HG03025 (cell line): Measurements from ENCODE around the gene RABL2B.
A peak's percentile ranks its signal among the peaks of the same experiment; 100 is the strongest.
"Not testable (repeated sequence)": the region's sequence is repeated elsewhere in the genome, so short reads cannot be mapped to it uniquely, and the experiment has no call there.

Experiments
- ATAC-seq: cut with Tn5 transposase; IDR thresholded peaks from one replicate; pipeline ENCODE4 v1.9.1; 2021; ENCODE audit warnings: mild to moderate bottlenecking, moderate library complexity; ENCODE audit not compliant: unreplicated experiment, low FRiP score

Gene RABL2B

DNA sequence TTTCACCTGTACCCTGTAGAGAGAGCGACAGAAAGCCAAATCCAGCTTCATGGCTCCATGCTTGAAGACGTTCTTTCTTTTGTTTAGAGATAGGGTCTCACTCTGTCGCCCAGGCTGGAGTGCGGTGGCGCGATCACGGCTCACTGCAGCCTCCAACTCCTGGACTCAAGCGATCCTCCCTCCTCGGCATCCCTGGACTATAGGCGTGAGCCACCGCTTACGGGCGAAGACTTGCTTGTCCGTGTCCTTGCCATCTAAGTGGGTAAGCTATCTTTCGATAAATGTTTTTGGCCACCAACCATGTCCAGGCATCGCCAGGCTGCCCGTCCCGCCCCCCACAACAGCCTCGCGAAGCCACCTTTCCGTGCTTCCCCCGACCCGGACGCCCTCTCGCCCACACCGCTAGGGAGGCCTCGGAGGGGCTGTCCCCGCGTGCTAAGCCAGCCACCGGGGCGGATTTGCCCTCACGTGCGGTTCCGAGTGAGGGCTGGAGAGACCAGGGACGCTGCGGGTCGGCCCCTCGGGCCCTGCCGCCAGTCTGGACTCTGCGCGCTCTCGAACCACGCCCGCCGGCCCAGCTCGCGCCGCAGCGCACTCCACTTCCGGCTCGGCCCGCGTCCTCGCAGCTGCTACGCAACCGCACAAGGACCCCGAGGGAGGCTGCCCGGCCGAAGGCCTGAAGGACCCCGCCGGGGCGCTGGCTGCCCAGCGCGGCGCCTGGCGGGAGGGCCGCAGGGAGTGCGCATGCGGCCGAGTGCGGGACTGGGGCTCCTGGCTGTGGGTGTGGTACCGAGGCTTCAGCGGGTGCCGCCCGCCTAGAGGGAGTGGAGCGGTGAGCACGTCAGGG is at the start of gene RABL2B:
Gene RABL2B (minus strand): TSS at position 604 of the 847 bp plus-strand sequence. CDS start 1,342 bp downstream, outside the sequence.
- peak; percentile 96 for ATAC-seq

DNA sequence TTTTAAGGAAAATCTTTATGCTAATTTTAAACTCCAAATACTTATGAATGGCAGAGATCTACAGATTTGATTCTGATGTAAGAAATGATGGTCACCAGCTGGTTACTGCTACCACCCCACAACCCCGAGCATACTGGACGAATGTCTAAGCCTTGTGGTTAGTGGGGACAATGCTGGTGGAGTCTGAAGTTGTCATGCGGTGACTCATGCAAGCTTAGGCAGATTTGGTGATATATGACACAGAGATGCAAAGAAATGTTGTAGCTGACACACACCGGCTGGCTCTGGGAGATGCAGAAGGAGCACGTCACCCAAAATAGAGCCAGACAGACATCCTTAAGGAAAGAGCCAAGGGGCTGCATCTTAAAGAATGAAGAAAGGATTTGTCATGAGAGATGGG is 3.5 kb upstream of the RABL2B start:
- not testable (repeated sequence) for ATAC-seq

DNA sequence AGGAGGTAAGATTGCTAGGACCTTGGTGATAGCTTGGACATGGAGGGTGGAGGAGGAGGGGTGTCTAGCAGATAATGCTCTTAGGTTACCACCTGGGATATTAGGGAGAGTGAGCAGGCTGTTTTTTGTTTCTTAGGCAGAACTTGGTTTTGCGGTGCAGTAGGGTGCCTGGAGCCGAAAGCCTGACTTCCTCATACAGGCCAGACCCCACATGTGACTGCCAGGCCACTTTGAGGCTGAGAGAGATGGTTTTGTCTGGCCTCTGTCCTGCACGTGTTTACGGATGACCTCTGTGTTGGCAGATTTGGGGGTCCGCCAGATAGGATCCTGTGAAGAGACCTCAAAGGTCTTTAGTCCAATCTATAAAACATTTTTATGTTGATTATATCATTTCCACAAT is 1.9 kb upstream of the RABL2B start:
- ATAC-seq = not testable (repeated sequence)

DNA sequence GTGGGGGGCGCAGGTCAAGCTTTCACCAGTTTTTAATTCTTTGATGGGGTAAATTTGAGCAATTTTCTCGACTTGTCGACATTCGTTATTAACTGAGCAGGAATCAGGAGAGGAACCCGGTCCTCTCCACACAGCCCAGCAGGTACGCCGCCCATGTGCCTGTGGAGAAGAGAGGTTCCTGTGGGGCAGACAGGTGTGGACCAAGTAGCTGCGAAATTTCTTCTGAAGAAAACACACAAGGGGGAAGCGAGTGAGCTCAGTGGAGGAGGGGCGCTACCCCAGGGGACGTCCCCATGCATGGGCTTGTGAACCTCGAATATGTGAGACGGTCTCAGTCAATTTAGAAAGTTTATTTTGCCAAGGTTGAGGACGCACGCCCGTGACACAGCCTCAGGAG is 442 bp upstream of the RABL2B start:
- peak; percentile 22 for ATAC-seq

DNA sequence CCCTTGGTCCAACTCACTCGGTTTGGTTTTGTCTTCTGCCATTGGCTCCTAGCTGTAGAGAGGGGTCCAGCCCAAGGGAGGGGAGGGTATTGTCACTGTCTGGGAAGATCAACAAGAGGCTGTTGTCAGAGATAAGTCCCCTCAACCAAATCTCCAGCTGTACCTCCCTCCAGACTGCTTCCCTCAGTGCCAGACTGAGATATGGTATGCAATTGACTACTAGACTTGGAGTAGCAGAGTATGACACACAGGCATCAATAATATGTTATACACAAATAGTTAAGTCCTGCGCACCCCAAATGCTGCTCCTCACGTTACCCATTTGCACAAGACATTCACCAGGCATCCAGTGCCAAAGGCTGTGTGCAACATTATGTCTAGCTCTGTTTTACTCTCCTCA is 1.2 kb downstream of the RABL2B start:
- not testable (repeated sequence) for ATAC-seq

DNA sequence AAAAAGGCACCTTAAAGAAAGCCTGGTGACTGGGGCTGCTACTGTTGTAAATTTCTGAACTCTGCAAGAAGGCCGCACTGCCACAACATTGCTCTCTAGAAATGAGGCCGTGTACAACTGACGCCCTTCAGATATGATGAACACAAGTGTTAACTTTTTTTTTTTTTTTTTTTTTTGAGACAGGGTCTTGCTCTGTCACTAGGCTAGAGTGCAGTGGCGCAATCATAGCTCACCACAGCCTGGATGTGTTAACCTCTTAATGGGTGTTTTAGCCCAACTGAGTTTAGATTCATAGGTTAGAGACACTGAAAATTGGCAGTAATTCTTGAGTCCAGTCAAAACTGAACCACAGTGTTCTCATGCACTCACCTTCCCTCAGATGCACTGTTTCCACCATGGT is 3.2 kb downstream of the RABL2B start:
- ATAC-seq = not testable (repeated sequence)

DNA sequence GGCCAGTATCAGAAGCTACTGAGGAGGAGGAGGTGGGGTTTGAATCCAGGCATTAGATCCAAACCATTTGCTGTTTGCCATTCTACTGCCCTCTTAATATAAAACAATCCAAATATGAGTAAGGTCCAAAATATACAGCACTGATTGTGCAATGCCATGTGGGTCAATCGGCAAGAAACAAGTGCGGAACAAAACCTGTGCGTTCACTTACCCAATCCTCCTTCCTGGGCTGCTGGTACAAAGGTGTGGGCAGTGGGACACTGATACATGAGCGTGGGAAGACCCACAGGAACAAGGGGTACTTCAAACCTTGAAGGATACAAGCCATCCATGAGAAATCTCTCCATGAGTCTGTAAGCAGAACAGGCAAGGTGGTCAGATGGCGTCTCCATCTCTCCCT is 5.8 kb downstream of the RABL2B start:
- not testable (repeated sequence) for ATAC-seq

DNA sequence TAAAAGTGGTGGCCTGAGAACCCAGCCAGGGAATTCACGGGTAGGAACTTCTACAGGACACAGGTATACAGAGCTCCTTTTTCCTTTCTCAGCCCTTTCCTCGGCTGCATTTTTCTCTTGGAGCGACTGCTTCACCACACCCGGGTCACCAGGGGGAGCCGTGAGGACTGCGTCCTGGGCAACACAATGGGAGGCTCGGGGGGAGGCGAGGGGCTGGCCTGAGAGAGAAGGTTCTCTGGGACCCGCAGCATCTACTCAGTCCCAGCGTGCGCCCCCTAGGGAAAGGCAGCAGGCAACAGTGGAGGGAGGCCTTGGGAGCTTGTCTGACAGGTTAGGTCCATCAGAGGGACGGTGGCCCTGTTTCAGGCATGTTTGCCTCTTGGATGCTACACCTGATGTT is 8.3 kb downstream of the RABL2B start:
- ATAC-seq = not testable (repeated sequence)

DNA sequence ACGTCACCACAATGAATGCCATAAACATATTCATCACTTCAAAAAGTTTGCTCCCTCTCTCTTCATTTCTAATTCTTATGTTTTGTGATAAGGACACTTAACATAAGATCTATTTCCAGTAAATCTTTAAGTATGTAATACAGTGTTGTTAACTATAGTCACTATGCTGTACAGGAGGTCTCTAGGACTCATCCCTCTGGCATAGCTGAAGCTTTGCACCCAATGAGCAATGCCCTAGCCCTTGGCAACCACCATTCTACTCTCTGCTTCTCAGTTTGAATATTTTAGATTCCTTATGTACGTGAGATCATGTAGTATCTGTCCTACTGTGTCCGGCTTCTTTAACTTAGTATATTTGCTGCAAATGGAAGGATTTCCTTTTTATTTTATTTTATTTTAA is 19.1 kb downstream of the RABL2B start:
- ATAC-seq = not testable (repeated sequence)

DNA sequence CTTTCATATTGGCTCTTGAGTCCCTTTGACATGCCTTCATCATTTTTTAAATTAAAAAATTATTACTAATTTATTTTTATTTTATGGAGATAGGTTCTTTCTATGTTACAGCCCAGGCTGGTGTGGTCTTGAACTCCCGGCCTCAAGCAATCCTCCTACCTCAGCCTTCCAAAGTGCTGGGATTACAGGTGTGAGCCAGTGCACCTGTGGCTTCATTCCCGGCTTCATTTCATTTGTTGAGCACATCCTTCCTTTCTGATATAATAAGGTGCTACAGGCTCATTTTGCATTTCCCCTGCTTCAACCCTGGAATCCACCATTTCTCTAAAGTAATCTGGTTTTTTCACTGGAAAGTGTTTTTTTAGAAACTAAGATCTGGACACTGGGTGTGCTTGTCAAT is 21.6 kb downstream of the RABL2B start:
- ATAC-seq = not testable (repeated sequence)

DNA sequence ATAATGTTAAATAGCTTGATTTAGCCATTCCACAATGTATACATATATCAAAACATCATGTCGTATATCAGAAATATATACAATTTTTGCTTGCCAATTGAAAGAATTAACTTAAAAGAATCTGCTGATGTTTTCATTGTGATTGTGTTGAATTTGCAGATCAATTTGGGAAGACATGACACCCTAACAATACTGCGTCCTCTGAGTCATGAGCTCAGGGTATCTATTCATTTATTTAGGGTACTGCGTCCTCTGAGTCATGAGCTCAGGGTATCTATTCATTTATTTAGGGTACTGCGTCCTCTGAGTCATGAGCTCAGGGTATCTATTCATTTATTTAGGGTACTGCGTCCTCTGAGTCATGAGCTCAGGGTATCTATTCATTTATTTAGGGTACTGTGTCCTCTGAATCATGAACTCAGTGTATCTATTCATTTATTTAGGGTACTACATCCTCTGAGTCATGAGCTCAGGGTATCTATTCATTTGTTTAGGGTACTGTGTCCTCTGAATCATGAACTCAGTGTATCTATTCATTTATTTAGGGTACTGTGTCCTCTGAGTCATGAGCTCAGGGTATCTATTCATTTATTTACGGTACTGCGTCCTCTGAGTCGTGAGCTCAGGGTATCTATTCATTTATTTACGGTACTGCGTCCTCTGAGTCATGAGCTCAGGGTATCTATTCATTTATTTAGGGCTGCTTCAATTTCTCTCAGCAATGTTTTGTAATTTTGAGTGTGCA is 23.7 kb downstream of the RABL2B start:
- ATAC-seq = not testable (repeated sequence)

DNA sequence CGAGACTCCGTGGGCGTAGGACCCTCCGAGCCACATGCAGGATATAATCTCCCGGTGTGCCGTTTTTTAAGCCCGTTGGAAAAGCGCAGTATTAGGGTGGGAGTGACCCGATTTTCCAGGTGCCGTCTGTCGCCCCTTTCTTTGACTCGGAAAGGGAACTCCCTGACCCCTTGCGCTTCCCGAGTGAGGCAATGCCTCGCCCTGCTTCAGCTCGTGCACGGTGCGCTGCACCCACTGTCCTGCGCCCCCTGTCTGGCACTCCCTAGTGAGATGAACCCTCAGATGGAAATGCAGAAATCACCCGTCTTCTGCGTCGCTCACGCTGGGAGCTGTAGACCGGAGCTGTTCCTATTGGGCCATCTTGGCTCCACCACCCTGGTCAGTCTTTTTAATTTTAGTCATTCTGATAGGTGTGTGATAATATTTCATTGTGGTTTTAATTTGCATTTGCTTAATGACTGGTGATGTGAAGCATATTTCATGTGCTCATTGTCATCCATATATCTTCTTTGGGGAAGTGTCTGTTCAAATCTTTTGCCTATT is 26.4 kb downstream of the RABL2B start:
- not testable (repeated sequence) for ATAC-seq

DNA sequence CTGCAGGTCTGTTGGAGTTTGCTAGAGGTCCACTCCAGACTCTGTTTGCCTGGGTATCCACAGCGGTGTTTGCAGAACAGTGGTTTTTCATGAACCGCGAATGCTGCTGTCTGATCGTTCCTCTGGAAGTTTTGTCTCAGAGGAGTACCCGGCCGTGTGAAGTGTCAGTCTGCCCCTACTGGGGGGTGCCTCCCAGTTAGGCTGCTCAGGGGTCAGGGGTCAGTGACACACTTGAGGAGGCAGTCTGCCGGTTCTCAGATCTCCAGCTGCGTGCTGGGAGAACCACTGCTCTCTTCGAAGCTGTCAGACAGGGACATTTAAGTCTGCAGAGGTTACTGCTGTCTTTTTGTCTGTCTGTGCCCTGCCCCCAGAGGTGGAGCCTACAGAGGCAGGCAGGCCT is 27.0 kb downstream of the RABL2B start:
- not testable (repeated sequence) for ATAC-seq

DNA sequence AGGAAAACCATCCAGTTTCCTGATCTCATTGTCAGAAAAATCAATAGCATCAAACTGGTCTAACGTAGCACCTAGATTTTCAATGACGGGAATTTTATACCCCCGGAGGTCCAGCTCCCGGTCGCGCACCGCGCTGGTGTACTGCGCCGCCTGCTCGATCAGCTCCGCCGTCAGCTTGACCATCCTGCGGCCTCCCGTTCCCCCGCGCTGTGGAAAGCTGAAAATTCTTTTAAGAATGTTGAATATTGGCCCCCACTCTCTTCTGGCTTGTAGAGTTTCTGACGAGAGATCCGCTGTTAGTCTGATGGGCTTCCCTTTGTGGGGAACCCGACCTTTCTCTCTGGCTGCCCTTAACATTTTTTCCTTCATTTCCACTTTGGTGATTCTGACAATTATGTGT is 28.2 kb downstream of the RABL2B start:
- ATAC-seq = not testable (repeated sequence)

DNA sequence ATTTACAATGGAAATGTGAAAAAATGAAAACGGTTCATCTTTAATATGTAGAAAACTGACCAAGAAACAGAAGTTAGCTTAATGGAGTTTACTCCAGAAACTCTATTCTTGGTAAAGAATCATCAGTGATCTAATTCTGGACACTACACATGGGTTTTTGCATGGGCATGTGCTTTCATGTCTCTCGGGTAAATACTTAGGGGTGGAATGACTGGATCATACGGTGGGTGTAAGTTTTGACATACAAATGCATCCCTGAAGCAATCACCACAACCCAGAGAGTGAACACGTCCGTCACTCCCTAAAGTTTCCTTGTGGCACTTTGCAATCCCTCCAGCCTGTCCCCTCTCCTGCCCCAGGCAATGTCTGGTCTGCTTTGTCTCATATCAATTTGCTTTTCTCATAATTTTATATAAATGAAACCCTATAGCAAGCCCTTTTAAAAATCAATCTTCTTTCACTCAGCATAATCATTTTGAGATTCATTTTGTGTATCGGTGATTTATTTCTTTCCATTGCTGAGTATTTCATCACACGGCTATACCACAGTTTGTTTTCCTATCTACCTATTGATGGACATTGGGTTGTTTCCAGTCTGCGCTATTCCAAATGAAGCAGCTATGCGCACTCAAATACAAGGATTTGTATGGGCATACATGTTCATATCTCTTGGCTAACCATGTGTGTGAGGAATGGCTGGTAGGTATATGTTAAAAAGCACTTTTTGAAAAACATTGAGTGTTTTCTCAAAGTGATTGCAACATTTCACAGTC is 33.9 kb downstream of the RABL2B start:
- not testable (repeated sequence) for ATAC-seq

DNA sequence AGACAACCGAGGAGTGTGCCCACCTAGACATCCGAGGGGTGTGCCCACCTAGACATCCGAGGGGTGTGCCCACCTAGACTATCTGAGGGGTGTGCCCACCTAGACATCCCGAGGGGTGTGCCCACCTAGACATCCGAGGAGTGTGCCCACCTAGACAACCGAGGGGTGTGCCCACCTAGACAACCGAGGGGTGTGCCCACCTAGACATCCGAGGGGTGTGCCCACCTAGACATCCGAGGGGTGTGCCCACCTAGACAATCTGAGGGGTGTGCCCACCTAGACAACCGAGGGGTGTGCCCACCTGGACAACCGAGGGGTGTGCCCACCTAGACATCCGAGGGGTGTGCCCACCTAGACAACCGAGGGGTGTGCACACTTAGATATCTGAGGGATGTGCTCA is 34.8 kb downstream of the RABL2B start:
- not testable (repeated sequence) for ATAC-seq

DNA sequence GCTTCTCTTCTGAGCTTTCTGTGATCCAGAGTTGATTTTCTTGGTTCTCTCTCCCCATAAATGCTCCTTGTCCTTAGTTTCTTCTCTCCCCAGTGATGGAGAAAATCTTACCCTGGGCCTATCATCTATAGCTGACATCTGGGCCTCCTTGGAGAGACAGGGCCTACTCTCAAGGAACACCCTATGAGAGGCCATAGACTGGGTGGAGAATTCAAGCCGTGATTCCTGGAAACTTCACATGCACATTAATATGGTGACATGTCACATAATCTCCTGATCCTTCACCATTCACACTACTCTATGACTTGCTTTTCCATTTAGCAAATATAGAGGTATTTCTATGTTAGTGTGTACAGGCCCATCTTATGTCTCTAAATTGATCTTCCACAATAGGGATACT is 35.9 kb downstream of the RABL2B start:
- ATAC-seq = not testable (repeated sequence)

DNA sequence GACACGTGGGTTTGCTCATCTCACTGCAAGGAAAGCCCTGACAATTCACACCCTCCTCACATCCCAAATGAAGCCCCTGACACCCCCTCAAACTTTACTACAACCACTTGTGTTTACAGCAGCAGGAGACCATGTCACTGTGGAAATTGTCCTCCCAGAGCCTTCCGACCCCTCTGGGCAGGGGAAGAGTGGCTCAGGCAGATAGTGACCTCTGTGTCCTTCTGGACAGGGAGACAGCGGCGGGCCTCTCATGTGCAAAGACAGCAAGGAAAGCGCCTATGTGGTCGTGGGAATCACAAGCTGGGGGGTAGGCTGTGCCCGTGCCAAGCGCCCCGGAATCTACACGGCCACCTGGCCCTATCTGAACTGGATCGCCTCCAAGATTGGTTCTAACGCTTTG is 39.0 kb downstream of the RABL2B start:
- ATAC-seq = not testable (repeated sequence)

DNA sequence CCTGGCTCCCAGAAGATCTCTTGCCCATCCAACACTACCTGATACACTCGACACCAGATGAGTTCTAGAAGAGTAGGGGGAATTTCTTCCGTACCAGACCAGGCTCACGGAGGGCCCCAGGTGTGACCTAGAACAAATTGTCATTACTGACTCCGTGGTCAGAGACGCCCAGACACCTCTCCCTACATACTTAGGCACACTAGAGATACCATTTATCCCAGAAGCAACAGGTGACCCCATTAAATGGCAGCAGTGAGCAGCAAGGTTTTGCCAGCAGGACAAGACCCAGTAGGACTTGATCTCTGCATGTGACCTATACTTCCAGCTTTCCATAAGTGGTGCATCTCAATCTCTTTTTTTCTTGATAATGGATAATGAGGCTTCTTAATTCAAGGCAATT is 42.7 kb downstream of the RABL2B start:
- ATAC-seq = not testable (repeated sequence)

DNA sequence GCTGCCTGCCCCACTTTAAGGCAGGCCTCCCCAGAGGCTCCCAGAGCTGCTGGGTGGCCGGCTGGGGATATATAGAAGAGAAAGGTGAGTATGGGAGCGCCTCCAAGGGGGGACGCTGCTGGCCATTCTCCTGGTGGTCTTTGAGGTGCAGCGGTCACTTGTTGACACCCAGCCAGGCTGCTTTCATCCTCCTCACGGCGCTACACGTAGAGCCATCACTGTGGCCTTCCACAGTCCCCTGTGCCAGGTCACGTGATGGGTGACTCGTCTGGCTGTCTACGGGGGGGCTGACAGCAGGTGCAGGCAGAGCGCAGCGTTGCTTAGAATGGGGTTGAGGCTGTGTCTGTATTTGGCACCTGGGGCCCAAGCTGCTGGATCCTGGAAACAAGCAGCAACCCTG is 43.5 kb downstream of the RABL2B start:
- no peak for ATAC-seq
